OCI-LY3 (cell line): ENCODE data around the gene TENM4.

ENCODE experiments used
- CTCF ChIP-seq: fragments of 200-600, 300-600 bp; sonication (generic); IDR thresholded peaks from 2 replicates; pipeline ENCODE4 v1.5.1; 2014; ENCODE audit warnings: antibody characterized with exemption, low read length, low read depth
- EZH2phosphoT487 ChIP-seq: fragments of 200-600 bp; shearing (Covaris generic); IDR thresholded peaks from 2 replicates; pipeline ENCODE4 v1.6.1; 2018; ENCODE audit warnings: antibody characterized with exemption, mixed run types, low read depth

DNA sequence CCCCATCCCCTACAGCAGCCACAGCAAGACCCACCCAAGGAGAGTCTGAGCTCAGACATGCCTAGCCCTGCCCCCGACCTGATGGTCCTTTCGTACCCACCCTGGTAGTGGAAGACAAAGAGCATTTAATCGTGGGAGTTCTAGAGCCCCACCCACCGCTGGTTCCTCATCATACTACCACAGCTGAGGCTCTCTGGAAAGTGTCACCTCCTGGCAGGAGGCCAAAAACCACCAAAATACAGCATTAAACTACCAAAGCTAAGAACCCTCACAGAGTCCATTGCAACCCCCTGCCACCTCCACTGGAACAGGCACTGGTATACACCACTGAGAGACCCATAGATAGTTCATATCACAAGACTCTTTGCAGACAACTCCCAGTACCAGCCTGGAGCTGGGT lies 311.1 kb downstream of the TENM4 start:
- TF ChIP-seq CTCF (no peak), EZH2phosphoT487 (no peak)
